GM12864 (cell line): ENCODE measurements around the gene ZNF18.
"Not testable (repeated sequence)": the region's sequence is repeated elsewhere in the genome, so short reads cannot be mapped to it uniquely, and the experiment has no call there.

Experiments
- DNase-seq: peaks from one replicate; pipeline ENCODE4 v3.0.0-alpha.2; 2011; ENCODE audit warnings: low read depth
- H3K4me3 ChIP-seq: 2 replicates; pipeline ENCODE4 v1.5.1; 2011; ENCODE audit warnings: mild to moderate bottlenecking, low read depth, low read length, control low read depth
- TF ChIP-seq, protein P1 (sequence below): IDR thresholded peaks from 2 replicates; pipeline ENCODE4 v1.5.1; 2011; ENCODE audit warnings: low read depth, mild to moderate bottlenecking, moderate library complexity, low read length, control low read depth, inconsistent platforms; ENCODE audit errors: missing control alignments

Gene ZNF18

DNA sequence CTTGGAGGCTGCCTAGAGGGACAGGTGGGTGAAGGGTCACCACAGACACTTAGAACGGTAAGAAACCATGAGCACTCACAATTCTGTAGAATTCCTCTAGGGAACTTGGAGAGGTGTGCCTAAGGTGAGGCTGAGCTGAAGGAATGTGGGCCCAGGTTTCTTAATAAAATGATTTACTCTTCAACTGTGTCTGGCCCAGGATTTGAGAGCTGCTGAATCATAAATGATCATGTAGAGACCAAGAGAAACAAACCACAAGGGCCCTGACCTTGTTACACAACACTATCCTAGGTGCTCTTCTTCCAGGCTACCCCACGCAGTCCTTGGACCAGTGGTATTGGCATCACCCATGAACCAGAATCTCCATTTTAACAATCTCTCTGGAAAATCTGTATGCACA lies 27.7 kb downstream of the ZNF18 start:
- no peak overlapping the region for H3K4me3 ChIP-seq
- TF ChIP-seq, protein P1, sequence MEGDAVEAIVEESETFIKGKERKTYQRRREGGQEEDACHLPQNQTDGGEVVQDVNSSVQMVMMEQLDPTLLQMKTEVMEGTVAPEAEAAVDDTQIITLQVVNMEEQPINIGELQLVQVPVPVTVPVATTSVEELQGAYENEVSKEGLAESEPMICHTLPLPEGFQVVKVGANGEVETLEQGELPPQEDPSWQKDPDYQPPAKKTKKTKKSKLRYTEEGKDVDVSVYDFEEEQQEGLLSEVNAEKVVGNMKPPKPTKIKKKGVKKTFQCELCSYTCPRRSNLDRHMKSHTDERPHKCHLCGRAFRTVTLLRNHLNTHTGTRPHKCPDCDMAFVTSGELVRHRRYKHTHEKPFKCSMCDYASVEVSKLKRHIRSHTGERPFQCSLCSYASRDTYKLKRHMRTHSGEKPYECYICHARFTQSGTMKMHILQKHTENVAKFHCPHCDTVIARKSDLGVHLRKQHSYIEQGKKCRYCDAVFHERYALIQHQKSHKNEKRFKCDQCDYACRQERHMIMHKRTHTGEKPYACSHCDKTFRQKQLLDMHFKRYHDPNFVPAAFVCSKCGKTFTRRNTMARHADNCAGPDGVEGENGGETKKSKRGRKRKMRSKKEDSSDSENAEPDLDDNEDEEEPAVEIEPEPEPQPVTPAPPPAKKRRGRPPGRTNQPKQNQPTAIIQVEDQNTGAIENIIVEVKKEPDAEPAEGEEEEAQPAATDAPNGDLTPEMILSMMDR = no peak
- DNase-seq = no peak

GRCh38 chr17:11954936-11955335 lies 42.3 kb downstream of the ZNF18 start:
- TF ChIP-seq, protein P1 = no peak
- DNase-seq = no peak
- no peak overlapping the region for H3K4me3 ChIP-seq

GRCh38 chr17:11953924-11954323 lies 43.4 kb downstream of the ZNF18 start:
- no peak for DNase-seq
- TF ChIP-seq, protein P1 = no peak
- no peak overlapping the region for H3K4me3 ChIP-seq

DNA sequence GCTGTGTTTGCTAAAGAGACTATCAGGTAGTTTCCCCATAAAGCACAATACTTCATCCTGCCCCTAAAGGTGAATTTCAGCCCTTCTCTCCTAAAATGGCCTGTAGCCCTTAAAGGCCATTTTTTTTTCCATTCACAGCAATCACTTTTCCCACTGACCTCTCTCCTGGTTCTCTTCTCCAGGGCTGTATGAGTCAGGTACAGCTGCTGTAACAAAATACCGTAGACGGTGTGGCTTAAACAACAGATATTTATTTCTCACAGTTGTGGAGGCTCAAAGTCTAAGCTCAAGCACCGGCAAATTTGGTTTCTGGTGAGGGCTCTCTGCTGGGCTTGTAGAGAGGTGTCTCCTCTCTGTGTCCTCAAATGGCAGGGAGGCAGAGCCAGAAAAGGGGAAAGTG lies 44.7 kb downstream of the ZNF18 start:
- TF ChIP-seq, protein P1 = no peak
- DNase-seq = no peak
- H3K4me3 ChIP-seq = no peak overlapping the region

DNA sequence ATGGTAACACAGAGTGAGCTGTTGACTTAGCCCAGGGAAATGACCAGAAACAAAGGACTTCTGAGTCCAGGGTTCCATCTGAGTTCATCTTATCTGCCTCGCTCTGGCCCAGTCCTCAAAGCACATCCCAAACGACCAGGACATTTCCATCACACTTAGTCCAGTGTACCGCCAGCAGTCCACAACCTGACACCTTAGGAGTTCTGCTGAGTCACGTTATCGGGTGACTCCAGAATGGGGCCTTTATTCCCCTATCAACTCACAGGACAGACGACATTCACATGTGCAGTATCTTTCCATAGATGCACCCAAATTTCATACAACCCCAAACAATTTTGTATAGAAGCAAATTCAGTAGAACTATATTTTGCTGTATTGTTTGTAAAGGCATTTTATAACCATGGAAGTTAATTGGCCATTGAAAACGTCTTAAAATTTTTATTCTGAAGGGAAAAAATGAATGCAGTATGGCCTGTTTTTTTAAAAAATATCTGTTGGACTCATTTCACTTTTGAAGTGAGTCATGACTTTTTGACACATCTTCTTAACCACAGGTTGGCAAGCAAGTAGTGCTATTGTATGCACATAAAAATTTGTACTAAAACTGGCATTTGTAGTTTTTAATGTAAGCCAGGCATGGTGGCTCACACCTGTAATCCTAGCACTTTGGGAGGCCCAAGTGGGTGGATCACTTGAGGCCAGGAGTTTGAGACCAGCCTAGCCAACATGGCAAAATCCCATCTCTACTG lies 46.3 kb downstream of the ZNF18 start:
- no peak for DNase-seq
- TF ChIP-seq, protein P1 = no peak
- no peak overlapping the region for H3K4me3 ChIP-seq

GRCh38 chr17:11949571-11949970 lies 47.7 kb downstream of the ZNF18 start:
- not testable (repeated sequence) for H3K4me3 ChIP-seq, DNase-seq

GRCh38 chr17:11948789-11949188 lies 48.5 kb downstream of the ZNF18 start:
- no peak overlapping the region for H3K4me3 ChIP-seq
- DNase-seq = no peak

More at GRCh38 chr17:11948789-11949188, 48.5 kb downstream of the ZNF18 start:
- TF ChIP-seq, protein P1 = no peak
